K562 (cell line): ENCODE results near the gene GMPR. TPM values are rescaled to one million over a fixed set of nuclear protein-coding genes. Genes with fewer than 3 reads are reported as not detected.
A peak's percentile ranks its signal among the peaks of the same experiment; 100 is the strongest.

ENCODE experiments used
- BHLHE40 ChIP-seq: IDR thresholded peaks from 2 replicates; pipeline ENCODE4 v1.6.1; 2011; ENCODE audit warnings: low read length, improper control_type of control experiment
- BMI1 ChIP-seq: fragments of 150-350 bp; IDR thresholded peaks from 2 replicates; pipeline ENCODE4 v1.6.1; 2014; ENCODE audit warnings: low read length
- EP300 ChIP-seq: IDR thresholded peaks from 2 replicates; pipeline ENCODE4 v1.6.1; 2012; ENCODE audit warnings: low read length, improper control_type of control experiment
- FOXJ2 ChIP-seq: fragments of 200-800 bp; sonication (Bioruptor generic); IDR thresholded peaks from 2 replicates; pipeline ENCODE4 v1.6.1; 2016; ENCODE audit warnings: missing genetic modification characterization, missing compliant biosample characterization
- GTF3C2 ChIP-seq: IDR thresholded peaks from 3 replicates; pipeline ENCODE4 v1.6.1; 2011; ENCODE audit warnings: borderline replicate concordance, mild to moderate bottlenecking, moderate library complexity; ENCODE audit not compliant: insufficient read length; ENCODE audit errors: extremely low read depth
- HMBOX1 ChIP-seq: sonication (generic); IDR thresholded peaks from 2 replicates; pipeline ENCODE4 v1.6.1; 2016
- MCM3 ChIP-seq: fragments of 450-650 bp; IDR thresholded peaks from 2 replicates; pipeline ENCODE4 v1.6.1; 2016
- NR2C2 ChIP-seq, 2 experiments: fragments of 200-800 bp in 1 of 2; sonication (Bioruptor generic) in 1 of 2; sonication (generic) in 1 of 2; formaldehyde crosslinking in 1 of 2; IDR thresholded peaks; 2 replicates each; pipeline versions ENCODE4 v1.6.1 to v1.8.0; 2016 to 2022; ENCODE audit warnings: mild to moderate bottlenecking in 1 of 2, missing compliant biosample characterization in 1 of 2, missing genetic modification characterization in 1 of 2, missing genetic modification reagents in 1 of 2
- PHF21A ChIP-seq: fragments of 450-650 bp; IDR thresholded peaks from 2 replicates; pipeline ENCODE4 v1.6.1; 2017; ENCODE audit warnings: low read depth, borderline replicate concordance
- POLR2B ChIP-seq: fragments of 450-650 bp; IDR thresholded peaks from 2 replicates; pipeline ENCODE4 v1.6.1; 2018; ENCODE audit warnings: low read depth; ENCODE audit not compliant: partially characterized antibody
- SMARCB1 ChIP-seq: IDR thresholded peaks from 2 replicates; pipeline ENCODE4 v1.6.1; 2011; ENCODE audit warnings: improper control_type of control experiment, low read depth; ENCODE audit not compliant: insufficient read length
- TARDBP ChIP-seq: fragments of 450-650 bp; IDR thresholded peaks from 2 replicates; pipeline ENCODE4 v1.6.1; 2016
- ZBTB9 ChIP-seq: fragments of 450-650 bp; formaldehyde crosslinking; IDR thresholded peaks from 2 replicates; pipeline ENCODE4 v1.4.0; 2020; ENCODE audit warnings: mild to moderate bottlenecking, moderate library complexity
- ZFP36 ChIP-seq: fragments of 150-350 bp; IDR thresholded peaks from 2 replicates; pipeline ENCODE4 v1.6.1; 2018; ENCODE audit warnings: low read length, low read depth; ENCODE audit not compliant: partially characterized antibody
- ZNF175 ChIP-seq: fragments of 200-800 bp; sonication (Bioruptor generic); IDR thresholded peaks from 2 replicates; pipeline ENCODE4 v1.6.1; 2016; ENCODE audit warnings: low read depth, mild to moderate bottlenecking, missing genetic modification characterization, missing compliant biosample characterization
- ZNF217 ChIP-seq: sonication (generic); formaldehyde crosslinking; IDR thresholded peaks from 2 replicates; pipeline ENCODE4 v1.8.0; 2022; ENCODE audit warnings: mild to moderate bottlenecking, missing genetic modification reagents
- ZNF316 ChIP-seq: fragments of 450-650 bp; IDR thresholded peaks from 2 replicates; pipeline ENCODE4 v1.6.1; 2016
- ZNF449 ChIP-seq: fragments of 250-450 bp; sonication (Bioruptor Pico); IDR thresholded peaks from 2 replicates; pipeline ENCODE4 v1.8.0; 2022; ENCODE audit warnings: moderate library complexity, mild to moderate bottlenecking, inconsistent platforms
- ZNF584 ChIP-seq: fragments of 200-800 bp; sonication (Bioruptor generic); IDR thresholded peaks from 2 replicates; pipeline ENCODE4 v1.6.1; 2016; ENCODE audit warnings: low read depth, mild to moderate bottlenecking, missing genetic modification characterization, missing compliant biosample characterization
- ZSCAN32 ChIP-seq: fragments of 450-650 bp; formaldehyde crosslinking; IDR thresholded peaks from 2 replicates; pipeline ENCODE4 v1.4.0; 2020; ENCODE audit warnings: mild to moderate bottlenecking, moderate library complexity
- polyA plus RNA-seq, 8 experiments: library from polyadenylated mRNA; depleted of rRNA in 4 of 8; stranded (reverse) in 5 of 8; unstranded in 3 of 8; fragments of >200 nt; fragmentation: Nextera tagmentation in 2 of 8; fragmentation: Illumina TruSeq in 1 of 8; extraction: Ambion mirVana in 2 of 8; extraction: Trizol in 1 of 8; gene quantifications; 2 replicates each; pipeline versions ENCODE4 v1.2.1 to v1.2.3, GENCODE V29; 2011 to 2014; ENCODE audit warnings: inconsistent platforms in 1 of 8, missing spikeins in 1 of 8
- total RNA-seq, 7 experiments: library from RNA; depleted of rRNA in 6 of 7; stranded (reverse); fragments of >200 nt in 6 of 7; fragmentation: Illumina TruSeq in 2 of 7; extraction: Trizol in 2 of 7; gene quantifications; 2 replicates each; pipeline versions ENCODE4 v1.2.1 to v1.2.3, GENCODE V29; 2011 to 2021; ENCODE audit warnings: low replicate concordance in 1 of 7

The GMPR gene
- total and polyA plus RNA-seq, 9 of the 15 experiments (the other 6 are each of a cell fraction or from before 2014, with no cell fraction given) = 34.6 to 83.7 (median 49.8) TPM

GRCh38 chr6:16236631-16237199 is 1.7 kb upstream of the GMPR start (continued):
- no peak for TF ChIP-seq BMI1
- TF ChIP-seq POLR2B = no peak
- TF ChIP-seq MCM3 = no peak
- no peak for TF ChIP-seq FOXJ2 (tag)
- no peak for TF ChIP-seq PHF21A
- no peak for TF ChIP-seq GTF3C2
- peak; percentile 9 for TF ChIP-seq SMARCB1
- peak; percentile 76 for TF ChIP-seq EP300
- no peak; the same call in 1 of the 2 replicates for TF ChIP-seq BHLHE40
- TF ChIP-seq HMBOX1 = peak; percentile 34; the same call in 1 of the 2 replicates
- no peak for TF ChIP-seq ZSCAN32 (CRISPR knock-in tag)
- TF ChIP-seq ZBTB9 = no peak
- TF ChIP-seq ZNF584 (CRISPR knock-in tag) = no peak
- no peak for TF ChIP-seq TARDBP
- no peak for TF ChIP-seq ZNF449
- 0 out of 2 replicates have a peak, but pooled peaks have one; percentile 30 for TF ChIP-seq NR2C2 (CRISPR knock-in tag; IDR thresholded peaks at IDR 0.05)
- peak; percentile 48; the same call in 1 of the 2 replicates for TF ChIP-seq NR2C2 (tag; IDR thresholded peaks at IDR 0.05)
- no peak for TF ChIP-seq ZNF316
- TF ChIP-seq ZNF217 (CRISPR knock-in tag) = no peak
- TF ChIP-seq ZFP36 = no peak
- TF ChIP-seq ZNF175 (CRISPR knock-in tag) = no peak
